GM12864 (cell line): Measurements from ENCODE around the gene HLA-G.

Source experiments
- DNase-seq: peaks from one replicate; pipeline ENCODE4 v3.0.0-alpha.2; 2011; ENCODE audit warnings: low read depth
- H3K4me3 ChIP-seq: 2 replicates; pipeline ENCODE4 v1.5.1; 2011; ENCODE audit warnings: mild to moderate bottlenecking, low read depth, low read length, control low read depth
- TF ChIP-seq, protein P1 (sequence below): IDR thresholded peaks from 2 replicates; pipeline ENCODE4 v1.5.1; 2011; ENCODE audit warnings: low read depth, mild to moderate bottlenecking, moderate library complexity, low read length, control low read depth, inconsistent platforms; ENCODE audit errors: missing control alignments

The HLA-G gene

GRCh38 chr6:29806387-29806786 lies 21.2 kb upstream of the HLA-G start:
- no peak overlapping the region for H3K4me3 ChIP-seq
- DNase-seq = no peak
- TF ChIP-seq, protein P1, sequence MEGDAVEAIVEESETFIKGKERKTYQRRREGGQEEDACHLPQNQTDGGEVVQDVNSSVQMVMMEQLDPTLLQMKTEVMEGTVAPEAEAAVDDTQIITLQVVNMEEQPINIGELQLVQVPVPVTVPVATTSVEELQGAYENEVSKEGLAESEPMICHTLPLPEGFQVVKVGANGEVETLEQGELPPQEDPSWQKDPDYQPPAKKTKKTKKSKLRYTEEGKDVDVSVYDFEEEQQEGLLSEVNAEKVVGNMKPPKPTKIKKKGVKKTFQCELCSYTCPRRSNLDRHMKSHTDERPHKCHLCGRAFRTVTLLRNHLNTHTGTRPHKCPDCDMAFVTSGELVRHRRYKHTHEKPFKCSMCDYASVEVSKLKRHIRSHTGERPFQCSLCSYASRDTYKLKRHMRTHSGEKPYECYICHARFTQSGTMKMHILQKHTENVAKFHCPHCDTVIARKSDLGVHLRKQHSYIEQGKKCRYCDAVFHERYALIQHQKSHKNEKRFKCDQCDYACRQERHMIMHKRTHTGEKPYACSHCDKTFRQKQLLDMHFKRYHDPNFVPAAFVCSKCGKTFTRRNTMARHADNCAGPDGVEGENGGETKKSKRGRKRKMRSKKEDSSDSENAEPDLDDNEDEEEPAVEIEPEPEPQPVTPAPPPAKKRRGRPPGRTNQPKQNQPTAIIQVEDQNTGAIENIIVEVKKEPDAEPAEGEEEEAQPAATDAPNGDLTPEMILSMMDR = no peak

GRCh38 chr6:29809249-29809648 lies 18.4 kb upstream of the HLA-G start:
- DNase-seq = no peak
- TF ChIP-seq, protein P1 = no peak
- H3K4me3 ChIP-seq = no peak overlapping the region

- H3K4me3 ChIP-seq = no peak overlapping the region
- TF ChIP-seq, protein P1 = no peak
- no peak for DNase-seq
These were observed 17.3 kb upstream of the HLA-G start for GRCh38 chr6:29810371-29810770.

DNA sequence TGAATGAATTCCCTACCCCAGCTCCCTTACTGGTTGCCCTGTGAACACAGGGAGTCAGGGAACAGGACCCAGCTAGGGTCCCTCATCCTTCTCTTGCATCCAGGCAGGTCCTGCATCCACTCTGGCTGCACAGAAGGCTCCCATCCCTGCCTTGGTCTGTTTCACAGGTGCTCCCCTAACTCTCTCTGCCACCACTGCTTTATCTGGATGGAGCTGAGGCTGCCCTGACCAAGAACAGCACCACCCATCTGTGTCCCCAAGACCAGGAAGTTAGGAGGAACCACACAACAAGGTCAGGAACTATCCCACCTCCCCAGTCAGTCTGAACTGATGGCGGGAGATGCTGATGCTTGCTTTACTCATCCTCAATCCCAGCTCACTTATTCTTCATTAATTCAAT lies 16.2 kb upstream of the HLA-G start:
- no peak overlapping the region for H3K4me3 ChIP-seq
- DNase-seq = no peak
- TF ChIP-seq, protein P1 = no peak

DNA sequence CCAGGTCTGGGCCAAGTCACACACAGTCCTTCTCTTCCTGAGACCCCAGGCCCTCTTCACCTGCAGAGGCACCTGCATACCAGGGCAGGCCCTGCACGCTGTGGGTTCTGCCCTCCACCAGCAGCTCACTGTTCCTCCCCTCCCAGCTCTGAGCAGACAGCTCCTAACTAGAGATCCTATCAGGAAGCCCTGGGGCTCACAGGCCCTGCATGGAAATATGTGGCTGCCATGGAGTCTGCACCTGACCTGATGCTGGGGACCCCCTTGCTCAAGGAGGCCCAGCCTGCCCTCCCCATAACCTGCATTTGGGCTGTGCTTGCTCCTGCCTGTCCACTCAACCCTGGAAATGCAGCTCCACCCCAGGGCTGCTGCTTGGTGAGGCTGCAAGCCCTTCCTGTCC lies 14.6 kb upstream of the HLA-G start:
- DNase-seq = no peak
- no peak overlapping the region for H3K4me3 ChIP-seq
- TF ChIP-seq, protein P1 = no peak

- TF ChIP-seq, protein P1 = no peak
- no peak for DNase-seq
These were observed 13.8 kb upstream of the HLA-G start for GRCh38 chr6:29813809-29814208.

DNA sequence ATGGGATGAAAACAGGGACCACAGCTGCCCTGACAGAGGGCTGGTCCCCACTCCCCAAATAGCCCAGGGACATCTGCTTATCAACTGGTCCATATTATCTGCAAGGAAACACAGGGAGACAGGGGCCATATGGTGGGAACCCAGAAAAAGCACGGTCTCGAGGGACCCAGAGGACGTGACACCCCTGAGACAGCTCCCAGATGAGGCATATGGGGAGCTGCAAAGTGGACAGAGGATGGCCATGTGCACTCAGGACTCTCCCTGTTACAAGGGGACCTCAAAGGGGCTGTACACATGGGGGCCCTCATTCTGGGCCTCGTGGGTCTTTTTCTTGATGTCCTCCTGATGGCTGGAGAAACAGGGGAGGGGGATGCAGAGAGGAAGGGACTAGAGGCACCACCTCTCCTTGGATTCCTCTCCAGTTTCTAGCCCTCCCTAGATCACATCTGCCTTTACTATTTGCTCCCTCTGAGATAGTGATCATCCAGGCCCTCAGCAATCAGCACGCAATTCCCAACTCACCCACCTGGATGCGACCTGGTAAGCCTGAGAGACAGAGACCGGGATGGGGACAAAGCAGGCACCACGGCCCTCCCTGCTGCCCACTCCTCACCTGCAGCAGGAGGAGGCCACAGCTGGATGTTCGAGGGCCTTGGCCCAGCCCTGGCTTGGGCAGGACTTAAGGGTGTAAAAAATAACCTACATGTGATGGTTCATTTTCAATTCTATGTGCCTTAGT lies 13.1 kb upstream of the HLA-G start:
- no peak for DNase-seq
- H3K4me3 ChIP-seq = no peak overlapping the region
- TF ChIP-seq, protein P1 = no peak

More at GRCh38 chr6:29813809-29814208, 13.8 kb upstream of the HLA-G start:
- no peak overlapping the region for H3K4me3 ChIP-seq
